BJ (cell line): Measurements from ENCODE around the gene SORL1. TPM values are rescaled to one million over a fixed set of nuclear protein-coding genes. Genes with fewer than 3 reads are reported as not detected.
A peak's percentile ranks its signal among the peaks of the same experiment; 100 is the strongest.

Experiments used
- CTCF ChIA-PET: fragments of 350-600 bp; formaldehyde crosslinking; extraction: SDS; loops from one replicate; lab custom pipeline; 2021; ENCODE audit warnings: antibody characterized with exemption, inconsistent platforms; lab: Yijun Ruan, JAX
- POLR2A ChIA-PET: fragments of 300-600 bp; sonication (Branson Sonifier 250); formaldehyde crosslinking; extraction: SDS; loops from one replicate; lab custom pipeline; 2021; ENCODE audit warnings: antibody characterized with exemption; lab: Charles Lee
- DNase-seq: peaks from one replicate; pipeline ENCODE4 v3.0.0-alpha.2; 2011; ENCODE audit warnings: low read depth
- H3K27me3 ChIP-seq: 2 replicates; pipeline ENCODE4 v1.6.0; 2011; ENCODE audit warnings: low read length; ENCODE audit not compliant: control insufficient read depth, insufficient read depth
- H3K36me3 ChIP-seq: 2 replicates; pipeline ENCODE4 v1.5.1; 2011; ENCODE audit warnings: low read length; ENCODE audit not compliant: control insufficient read depth, insufficient read depth
- H3K4me3 ChIP-seq: 2 replicates; pipeline ENCODE4 v1.5.1; 2011; ENCODE audit warnings: low read depth, mild to moderate bottlenecking, control low read depth, low read length
- CTCF ChIP-seq: IDR thresholded peaks from 2 replicates; pipeline ENCODE4 v1.5.1; 2011; ENCODE audit warnings: low read depth, mild to moderate bottlenecking, control low read depth, inconsistent platforms, low read length, moderate library complexity; ENCODE audit not compliant: insufficient read depth
- polyA plus RNA-seq: library from polyadenylated mRNA; depleted of rRNA; stranded (reverse); fragments of >200 nt; gene quantifications from 2 replicates; pipeline ENCODE4 v1.2.3, GENCODE V29; 2011

SORL1 gene
- polyA plus RNA-seq, 1 experiment, result 1.4 TPM

GRCh38 chr11:121448431-121448941 is 3.6 kb upstream of the SORL1 start:
- no peak for DNase-seq
- no peak for TF ChIP-seq CTCF
- no peak overlapping the region for H3K4me3 ChIP-seq
- POLR2A ChIA-PET, result no interaction called here
- peaks cover 19% of the 10 kb centered on the region for H3K27me3 ChIP-seq
- CTCF ChIA-PET, result interaction anchor here (1.3 kb wide), 1 partner anchor 86 kb away, joined by 4 read pairs; no protein-coding TSS in a partner anchor
- no peaks in the 10 kb centered on the region for H3K36me3 ChIP-seq

GRCh38 chr11:121449123-121449522 is 3.0 kb upstream of the SORL1 start:
- POLR2A ChIA-PET, result no interaction called here
- DNase-seq, result no peak
- H3K27me3 ChIP-seq, result peaks cover 17% of the 10 kb centered on the region
- no peak for TF ChIP-seq CTCF
- CTCF ChIA-PET, result no interaction called here
- H3K4me3 ChIP-seq, result no peak overlapping the region
- H3K36me3 ChIP-seq, result no peaks in the 10 kb centered on the region

GRCh38 chr11:121449626-121450025 is 2.5 kb upstream of the SORL1 start:
- no peak for DNase-seq
- Histone ChIP-seq H3K27me3 (peaks cover 17% of the 10 kb centered on the region), H3K4me3 (no peak overlapping the region), H3K36me3 (no peaks in the 10 kb centered on the region)
- CTCF ChIA-PET, result interaction anchor here (1.2 to 1.5 kb wide), 2 partner anchors 15 to 35 kb away, joined by 3 to 6 read pairs; no protein-coding TSS in a partner anchor
- POLR2A ChIA-PET, result no interaction called here
- TF ChIP-seq CTCF, result no peak

- TF ChIP-seq CTCF, result no peak
- ChIA-PET POLR2A (no interaction called here), CTCF (interaction anchor here (1.1 to 3.0 kb wide), 7 partner anchors 14 to 121 kb away, joined by 3 to 18 read pairs (median 3); no protein-coding TSS in a partner anchor)
- H3K27me3 ChIP-seq, result peaks cover 18% of the 10 kb centered on the region
- H3K4me3 ChIP-seq, result no peak overlapping the region
- no peaks in the 10 kb centered on the region for H3K36me3 ChIP-seq
- no peak for DNase-seq
Measured at GRCh38 chr11:121450401-121450800, 1.7 kb upstream of the SORL1 start.

- POLR2A ChIA-PET, result no interaction called here
- no peak for TF ChIP-seq CTCF
Measured at GRCh38 chr11:121451178-121451985, 732 bp upstream of the SORL1 start.

More at GRCh38 chr11:121451178-121451985, 732 bp upstream of the SORL1 start:
- no peak for DNase-seq
- no peaks in the 10 kb centered on the region for H3K36me3 ChIP-seq
- CTCF ChIA-PET, result interaction anchor here (0.9 to 3.0 kb wide), 13 partner anchors 9 to 140 kb away, joined by 3 to 18 read pairs (median 3); no protein-coding TSS in a partner anchor
- peak overlapping the region; percentile 53 for H3K4me3 ChIP-seq
- peaks cover 18% of the 10 kb centered on the region for H3K27me3 ChIP-seq
